Measurements from ENCODE around the gene DCAF6.
"Not testable (repeated sequence)": the region's sequence is repeated elsewhere in the genome, so short reads cannot be mapped to it uniquely, and the experiment has no call there.

Gene DCAF6, protein sequence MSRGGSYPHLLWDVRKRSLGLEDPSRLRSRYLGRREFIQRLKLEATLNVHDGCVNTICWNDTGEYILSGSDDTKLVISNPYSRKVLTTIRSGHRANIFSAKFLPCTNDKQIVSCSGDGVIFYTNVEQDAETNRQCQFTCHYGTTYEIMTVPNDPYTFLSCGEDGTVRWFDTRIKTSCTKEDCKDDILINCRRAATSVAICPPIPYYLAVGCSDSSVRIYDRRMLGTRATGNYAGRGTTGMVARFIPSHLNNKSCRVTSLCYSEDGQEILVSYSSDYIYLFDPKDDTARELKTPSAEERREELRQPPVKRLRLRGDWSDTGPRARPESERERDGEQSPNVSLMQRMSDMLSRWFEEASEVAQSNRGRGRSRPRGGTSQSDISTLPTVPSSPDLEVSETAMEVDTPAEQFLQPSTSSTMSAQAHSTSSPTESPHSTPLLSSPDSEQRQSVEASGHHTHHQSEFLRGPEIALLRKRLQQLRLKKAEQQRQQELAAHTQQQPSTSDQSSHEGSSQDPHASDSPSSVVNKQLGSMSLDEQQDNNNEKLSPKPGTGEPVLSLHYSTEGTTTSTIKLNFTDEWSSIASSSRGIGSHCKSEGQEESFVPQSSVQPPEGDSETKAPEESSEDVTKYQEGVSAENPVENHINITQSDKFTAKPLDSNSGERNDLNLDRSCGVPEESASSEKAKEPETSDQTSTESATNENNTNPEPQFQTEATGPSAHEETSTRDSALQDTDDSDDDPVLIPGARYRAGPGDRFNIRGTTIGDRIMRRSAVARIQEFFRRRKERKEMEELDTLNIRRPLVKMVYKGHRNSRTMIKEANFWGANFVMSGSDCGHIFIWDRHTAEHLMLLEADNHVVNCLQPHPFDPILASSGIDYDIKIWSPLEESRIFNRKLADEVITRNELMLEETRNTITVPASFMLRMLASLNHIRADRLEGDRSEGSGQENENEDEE

GRCh38 chr1:167936068-167936929, at the start of gene DCAF6:
DCAF6 (plus strand) TSS chr1:167936683; CDS start chr1:167936912, 229 bp downstream.
- DNase-seq (ENCODE audit: low read depth in 2 of 2), result peak; percentile 91

DNA sequence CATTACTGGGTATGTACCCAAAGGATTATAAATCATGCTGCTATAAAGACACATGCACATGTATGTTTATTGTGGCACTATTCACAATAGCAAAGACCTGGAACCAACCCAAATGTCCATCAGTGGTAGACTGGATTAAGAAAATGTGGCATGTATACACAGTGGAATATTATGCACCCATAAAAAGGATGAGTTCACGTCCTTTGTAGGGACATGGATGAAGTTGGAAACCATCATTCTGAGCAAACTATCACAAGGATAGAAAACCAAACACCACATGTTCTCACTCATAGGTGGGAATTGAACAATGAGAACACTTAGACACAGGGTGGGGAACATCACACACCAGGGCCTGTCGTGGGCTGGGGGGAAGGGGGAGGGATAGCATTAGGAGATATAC, 49.3 kb upstream of the DCAF6 start:
- not testable (repeated sequence) for DNase-seq (ENCODE audit: low read depth in 2 of 2)

DNA sequence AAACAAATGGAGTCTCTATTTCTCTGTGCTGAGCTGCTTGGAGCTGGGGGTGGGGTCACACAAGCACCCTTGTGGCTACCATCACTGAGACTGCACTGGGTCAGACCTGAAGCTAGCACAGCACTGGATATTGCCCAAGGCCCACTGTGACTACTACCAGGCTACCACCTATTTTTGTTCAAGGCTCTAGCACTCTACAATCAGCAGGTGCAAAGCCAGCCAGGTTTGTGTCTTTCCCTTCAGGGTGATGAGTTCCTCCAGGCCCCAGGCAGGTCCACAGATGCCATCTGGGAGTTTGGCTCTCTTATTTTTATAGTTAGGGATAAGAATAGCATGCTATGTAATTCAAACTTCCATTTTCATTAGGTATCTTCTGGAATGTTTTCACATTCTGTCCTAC, 46.1 kb upstream of the DCAF6 start:
- no peak for DNase-seq (ENCODE audit: low read depth in 2 of 2)

GRCh38 chr1:167893798-167894197, 42.7 kb upstream of the DCAF6 start:
- DNase-seq (ENCODE audit: low read depth in 2 of 2), result no peak

GRCh38 chr1:167898578-167899222, 37.8 kb upstream of the DCAF6 start:
- no peak for DNase-seq (ENCODE audit: low read depth in 2 of 2)

- DNase-seq (ENCODE audit: low read depth in 2 of 2), result no peak
Measured at GRCh38 chr1:167899253-167899681, 37.2 kb upstream of the DCAF6 start.

- DNase-seq (ENCODE audit: low read depth in 2 of 2), result no peak
Measured at GRCh38 chr1:167900907-167901306, 35.6 kb upstream of the DCAF6 start.

DNA sequence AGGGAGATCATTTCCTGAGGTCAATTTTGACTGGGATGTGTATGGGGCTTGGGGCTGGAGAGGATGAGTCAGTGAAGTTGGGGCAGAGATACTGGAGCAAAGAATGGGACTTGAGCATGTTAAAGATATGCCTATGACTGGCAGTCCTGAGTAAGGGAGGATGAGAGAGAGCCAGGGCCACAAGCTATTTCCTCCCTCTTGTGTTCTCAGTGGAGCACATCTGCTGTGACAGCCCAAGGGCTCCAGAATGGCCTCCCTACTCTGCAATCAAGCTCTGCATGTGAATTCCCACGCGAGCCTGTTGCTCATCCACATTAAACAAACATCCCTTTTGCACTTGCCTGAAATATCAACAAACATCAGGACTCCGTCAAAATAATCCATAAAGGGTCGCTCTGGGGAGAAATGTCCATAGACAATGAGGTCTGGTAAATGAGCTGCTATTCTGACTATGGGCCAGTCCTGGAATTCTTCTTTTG, 31.8 kb upstream of the DCAF6 start:
- DNase-seq (ENCODE audit: low read depth in 2 of 2), result no peak

DNA sequence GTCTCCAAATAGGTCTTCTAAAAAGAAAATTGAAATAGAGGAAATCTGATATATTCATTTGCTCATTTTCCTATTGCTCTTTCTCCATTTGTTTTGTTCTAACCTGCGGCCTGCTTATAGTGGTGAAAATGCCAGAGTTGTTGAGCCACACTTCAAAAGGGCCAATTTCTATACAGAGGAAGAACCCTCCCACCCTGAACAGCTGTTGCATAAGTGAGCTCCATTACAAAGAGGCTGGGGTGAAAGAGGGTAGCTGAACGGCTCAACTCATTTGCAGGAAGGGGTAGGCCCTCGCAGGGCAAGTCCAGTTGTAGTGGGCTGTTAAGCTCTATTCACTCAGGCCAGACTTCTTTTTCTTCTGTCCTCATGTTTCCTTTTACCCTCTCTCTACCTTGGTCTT, 31.3 kb upstream of the DCAF6 start:
- no peak for DNase-seq (ENCODE audit: low read depth in 2 of 2)

DNA sequence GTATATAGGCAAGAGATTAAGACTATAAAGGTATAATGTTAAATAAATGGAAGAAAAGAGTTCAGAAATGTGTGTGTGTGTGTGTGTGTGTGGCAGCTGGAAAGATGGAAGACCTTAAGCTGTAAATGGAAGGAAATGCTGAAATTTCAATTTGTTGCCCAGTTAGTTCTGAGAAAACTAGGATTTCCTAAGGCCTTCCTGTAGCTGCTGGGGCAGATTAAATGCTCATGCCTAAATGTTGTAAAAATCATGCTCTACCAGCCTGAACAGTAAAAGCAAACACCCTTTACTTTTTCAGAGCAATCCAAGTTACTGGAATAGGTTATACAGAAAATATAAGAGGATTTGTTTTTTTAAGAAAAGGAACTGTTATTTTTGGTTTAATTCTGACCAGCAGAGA, 30.8 kb upstream of the DCAF6 start:
- DNase-seq (ENCODE audit: low read depth in 2 of 2), result no peak

DNA sequence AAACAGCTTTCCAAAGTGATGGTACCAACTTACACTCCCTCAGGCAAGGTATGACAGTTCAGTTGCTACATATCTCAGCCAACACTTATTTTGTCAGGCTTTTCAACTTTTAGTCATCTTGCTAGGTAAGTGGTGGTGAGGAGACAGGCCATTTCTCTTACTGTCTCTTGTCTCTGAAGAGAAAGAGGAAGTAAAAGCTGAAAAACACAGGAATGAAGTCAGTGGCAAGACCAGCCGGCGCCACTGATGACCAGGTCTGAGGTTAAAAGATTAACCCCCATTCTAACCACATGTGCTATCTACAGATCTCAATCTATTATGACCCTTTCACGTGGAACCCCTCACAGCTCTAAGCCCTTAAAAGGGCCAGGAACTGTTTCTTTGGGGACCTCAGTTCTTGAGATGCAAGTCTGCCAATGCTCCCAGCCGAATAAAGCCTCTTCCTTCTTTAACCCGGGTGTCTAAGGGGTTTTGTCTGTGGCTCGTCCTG, 26.7 kb upstream of the DCAF6 start:
- DNase-seq (ENCODE audit: low read depth in 2 of 2), result no peak

- no peak for DNase-seq (ENCODE audit: low read depth in 2 of 2)
Measured at GRCh38 chr1:167910530-167910929, 26.0 kb upstream of the DCAF6 start.

DNA sequence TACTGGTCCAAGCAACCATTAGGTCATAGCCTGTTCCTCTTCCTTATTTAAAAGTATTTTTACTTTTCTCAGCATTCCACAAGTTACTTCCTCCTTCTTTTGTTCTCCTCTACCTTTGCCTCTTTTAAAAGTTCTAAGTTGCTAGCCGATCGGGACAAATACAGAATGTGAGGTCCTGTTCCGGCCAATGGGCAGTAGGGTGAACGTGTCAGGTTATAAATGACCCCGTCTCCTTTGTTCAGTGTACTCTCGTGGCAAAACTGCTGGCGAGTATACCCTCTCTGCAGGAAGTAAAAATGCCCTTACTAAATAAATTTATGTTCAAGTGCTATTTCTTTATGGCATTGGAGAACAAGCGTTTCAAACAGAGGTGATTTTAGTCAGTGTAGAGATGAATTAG, 25.1 kb upstream of the DCAF6 start:
- no peak for DNase-seq (ENCODE audit: low read depth in 2 of 2)

DNA sequence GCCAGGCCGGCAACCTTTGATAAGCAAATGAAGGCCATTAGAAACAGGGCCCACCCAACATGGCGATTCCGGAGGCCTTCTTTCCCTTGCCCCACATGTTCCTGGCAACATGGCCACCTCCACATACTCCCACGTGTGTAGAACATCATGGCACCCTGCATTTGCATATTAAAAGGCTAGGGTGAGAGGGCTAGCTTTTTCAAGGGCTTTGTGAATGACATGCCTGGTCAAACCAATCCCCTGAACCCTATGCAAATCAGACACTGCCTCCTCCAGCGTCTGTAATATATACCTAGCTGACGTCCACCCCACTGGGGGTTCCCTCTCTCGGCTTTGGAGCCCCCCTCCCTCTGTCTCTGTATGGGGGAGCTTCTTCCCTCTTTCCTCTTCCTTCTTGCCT, 24.2 kb upstream of the DCAF6 start:
- no peak for DNase-seq (ENCODE audit: low read depth in 2 of 2)

- no peak for DNase-seq (ENCODE audit: low read depth in 2 of 2)
Measured at GRCh38 chr1:167913895-167914496, 22.5 kb upstream of the DCAF6 start, which contains the start of gene ADCY10. ADCY10 (minus strand) TSS chr1:167914134; CDS start chr1:167905140, 8,994 bp downstream.

GRCh38 chr1:167915569-167915968, 20.9 kb upstream of the DCAF6 start:
- DNase-seq (ENCODE audit: low read depth in 2 of 2), result no peak

DNA sequence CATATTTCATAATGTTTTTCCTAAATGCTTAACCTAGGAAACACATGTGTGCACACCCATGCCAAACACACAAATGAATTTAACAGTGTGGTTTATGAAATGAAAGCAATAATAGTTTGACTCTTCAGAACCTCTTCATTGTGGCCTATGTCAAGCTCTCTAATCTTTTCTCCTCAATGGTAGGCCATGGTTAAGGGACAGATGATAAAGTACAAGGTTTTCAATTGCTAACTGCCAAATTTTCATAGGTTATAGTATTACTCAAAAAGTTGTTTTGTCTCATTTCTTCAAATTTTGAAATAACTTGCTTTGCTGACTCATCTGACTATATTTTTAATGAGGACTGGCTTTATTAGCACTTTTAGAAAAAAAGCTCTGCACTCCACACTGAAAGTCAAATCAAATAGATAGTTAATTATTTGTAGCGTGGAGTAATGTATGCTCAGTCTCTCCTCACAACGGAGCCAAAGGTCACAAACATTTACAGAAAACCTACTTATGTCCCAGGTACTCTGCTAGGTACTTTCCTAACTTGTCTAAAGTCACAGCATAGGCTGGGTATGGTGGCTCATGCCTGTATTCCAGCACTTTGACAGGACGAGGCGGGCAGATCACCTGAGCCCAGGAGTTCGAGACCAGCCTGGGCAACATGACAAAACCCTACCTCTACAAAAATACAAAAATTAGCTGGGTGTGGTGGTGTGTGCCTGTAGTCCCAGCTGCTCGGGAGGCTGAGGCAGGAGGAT, 19.5 kb upstream of the DCAF6 start:
- DNase-seq (ENCODE audit: low read depth in 2 of 2), result no peak

DNA sequence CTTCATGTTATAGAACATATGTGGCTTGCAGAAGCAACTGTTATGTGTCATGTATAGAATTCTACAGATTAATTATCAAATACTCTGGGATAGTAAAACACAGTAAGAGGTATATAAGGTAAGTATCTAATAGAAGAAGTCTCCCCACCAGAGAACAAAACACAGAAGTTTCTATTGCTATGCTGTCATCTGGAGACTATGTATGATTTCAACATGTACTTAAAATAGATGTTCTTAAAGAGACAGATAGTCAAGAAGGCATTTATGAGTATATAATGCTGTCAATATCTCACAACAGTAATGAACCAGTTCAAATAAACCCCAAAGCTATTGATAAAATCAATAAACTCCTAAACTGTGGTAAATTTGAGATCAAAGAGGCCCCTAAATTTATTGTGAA, 14.5 kb upstream of the DCAF6 start:
- no peak for DNase-seq (ENCODE audit: low read depth in 2 of 2)

- DNase-seq (ENCODE audit: low read depth in 2 of 2), result no peak
Measured at GRCh38 chr1:167922611-167923074, 13.8 kb upstream of the DCAF6 start.

All from stimulated activated CD8-positive, alpha-beta memory T cell treated with anti-CD3 and anti-CD28 coated beads, Interleukin-2, amount 100 ng/mL, for 48 hours (primary cell).